Fibroblast of skin of right quadriceps (primary cell): ENCODE results near the gene CYP24A1.

Source experiments
- DNase-seq: peaks from one replicate; pipeline ENCODE4 v3.0.0-alpha.2; 2013

CYP24A1 gene

GRCh38 chr20:54201268-54201846 is 27.6 kb upstream of the CYP24A1 start:
- DNase-seq = no peak

DNA sequence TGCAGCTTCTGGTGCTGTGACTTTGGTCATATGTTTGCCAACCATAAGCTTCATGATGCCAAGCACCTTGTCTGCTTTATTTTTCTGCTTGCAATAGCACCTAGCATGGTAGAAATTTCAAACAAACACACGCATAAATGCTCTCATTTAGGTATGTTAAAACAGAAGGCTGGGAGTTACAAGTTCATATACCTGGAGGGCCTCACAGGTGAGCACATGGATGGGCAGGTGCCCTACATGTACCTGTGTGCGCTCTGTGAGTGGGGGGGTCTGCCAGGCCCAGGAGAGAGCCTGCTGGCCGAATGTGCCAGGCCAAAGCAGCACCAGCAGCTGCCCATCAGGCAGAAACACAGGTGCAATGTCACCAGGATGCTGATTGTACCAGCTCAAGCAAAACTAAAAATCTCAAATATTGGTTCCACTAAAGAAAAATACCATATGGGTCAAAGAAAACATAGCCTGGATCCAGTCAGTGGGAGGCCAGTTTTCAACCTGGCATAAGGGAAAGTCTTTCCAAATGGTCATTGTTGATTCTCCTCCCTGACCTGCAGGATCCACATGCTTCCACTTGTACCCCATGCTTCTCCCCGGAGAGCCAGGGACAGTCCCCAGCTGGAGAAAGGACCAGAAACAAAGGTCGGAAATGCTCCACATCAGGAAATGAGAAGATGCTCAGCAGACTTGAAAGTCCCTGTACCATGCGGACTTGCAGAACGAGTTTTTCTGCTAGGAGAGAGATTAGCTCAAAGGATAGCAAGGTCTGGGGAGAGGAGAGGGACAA is 26.9 kb upstream of the CYP24A1 start:
- DNase-seq = no peak

GRCh38 chr20:54199721-54200176 is 26.0 kb upstream of the CYP24A1 start:
- peak; percentile 70 for DNase-seq

- no peak for DNase-seq
Observed at GRCh38 chr20:54199283-54199682, 25.5 kb upstream of the CYP24A1 start.

DNA sequence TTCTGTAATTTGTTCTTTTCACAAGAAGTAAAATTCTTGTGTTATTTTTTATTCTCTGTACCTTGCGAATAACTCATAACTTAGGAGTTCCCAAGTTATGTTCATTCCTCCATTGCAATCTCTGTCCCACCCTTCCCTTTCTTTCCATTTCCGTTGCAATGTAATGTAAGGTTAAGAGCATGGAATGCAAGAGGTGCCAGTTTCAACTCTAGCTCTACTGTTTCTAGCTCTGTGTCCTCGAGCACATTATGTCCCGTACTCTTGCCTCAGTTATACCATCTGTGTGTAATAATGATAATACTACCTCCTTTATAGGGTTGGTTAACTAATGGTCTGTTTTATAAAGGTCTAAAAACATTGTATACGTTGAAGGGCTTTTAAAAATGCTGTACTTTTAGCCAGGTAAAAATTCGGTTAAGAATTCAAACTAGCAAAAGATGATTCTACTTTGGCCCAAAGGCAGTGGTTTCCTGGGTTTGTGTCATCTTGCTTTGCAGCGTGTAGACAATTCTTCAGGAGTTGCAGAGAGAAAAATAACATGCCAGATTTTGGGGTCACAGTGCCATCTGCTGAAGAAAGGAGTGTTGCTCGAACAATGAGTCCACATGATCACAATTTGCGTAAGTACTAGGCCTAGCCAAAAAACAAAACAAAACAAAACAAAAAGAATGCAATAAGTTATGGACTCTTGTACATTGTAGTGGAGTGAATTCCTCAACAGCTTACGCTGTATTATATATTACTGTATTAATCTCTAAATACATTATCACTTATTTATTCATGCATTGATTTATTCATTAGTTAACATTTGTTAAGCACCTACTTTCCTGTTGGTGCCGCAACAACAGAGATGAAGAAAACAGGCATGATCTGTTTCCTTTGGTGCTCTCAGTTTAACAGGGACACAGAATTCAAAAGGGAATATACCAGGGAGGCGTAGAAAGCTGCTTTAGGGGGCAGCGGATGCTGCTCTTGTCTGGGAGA is 24.1 kb upstream of the CYP24A1 start:
- peak; percentile 80 for DNase-seq

DNA sequence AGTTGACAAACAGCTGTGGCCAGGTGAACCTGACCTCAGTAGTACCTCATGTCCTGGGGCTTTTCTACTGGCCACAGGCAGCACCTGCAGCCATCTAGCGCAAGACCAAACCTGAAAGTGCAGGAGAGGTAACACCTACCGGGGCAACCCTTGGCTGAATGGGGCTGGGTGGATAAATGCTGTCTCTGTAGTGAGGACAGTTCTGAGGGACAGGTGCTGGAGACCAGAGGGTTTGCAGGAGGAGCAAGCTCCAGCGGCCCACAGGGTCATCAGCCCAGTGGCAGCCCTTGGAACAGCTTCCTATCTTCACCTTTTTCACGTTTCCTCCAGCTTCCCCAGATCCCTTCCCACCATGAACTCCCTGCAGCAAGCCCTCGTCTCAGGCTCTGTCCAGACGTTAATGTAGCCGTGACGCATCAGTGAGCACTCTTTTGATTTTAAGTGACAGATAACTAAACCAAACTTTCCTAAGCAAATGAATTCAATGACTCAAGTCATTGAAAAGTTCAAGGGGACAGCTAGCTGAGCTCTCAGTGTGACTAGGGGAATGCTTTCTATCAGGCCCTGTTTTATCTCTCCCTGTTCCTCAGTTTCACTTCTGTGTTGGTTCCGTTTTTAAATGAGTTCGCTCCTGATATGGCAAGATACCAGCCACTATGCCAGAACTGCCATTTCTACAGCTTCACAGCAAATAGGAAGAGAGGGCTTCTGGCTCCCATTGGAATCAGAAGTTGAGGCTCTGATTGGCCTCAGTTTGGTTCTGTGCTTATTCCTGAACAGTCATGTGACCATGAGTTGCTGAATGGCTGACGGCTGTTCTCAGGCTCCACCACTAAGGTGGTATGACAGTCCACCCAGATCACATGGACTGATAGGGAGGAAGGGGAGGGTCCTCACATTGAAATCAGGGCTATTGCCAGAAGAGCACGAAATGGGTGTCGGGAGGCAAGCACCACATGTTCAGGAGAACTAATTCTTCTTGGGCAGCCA is 22.0 kb upstream of the CYP24A1 start:
- no peak for DNase-seq

DNA sequence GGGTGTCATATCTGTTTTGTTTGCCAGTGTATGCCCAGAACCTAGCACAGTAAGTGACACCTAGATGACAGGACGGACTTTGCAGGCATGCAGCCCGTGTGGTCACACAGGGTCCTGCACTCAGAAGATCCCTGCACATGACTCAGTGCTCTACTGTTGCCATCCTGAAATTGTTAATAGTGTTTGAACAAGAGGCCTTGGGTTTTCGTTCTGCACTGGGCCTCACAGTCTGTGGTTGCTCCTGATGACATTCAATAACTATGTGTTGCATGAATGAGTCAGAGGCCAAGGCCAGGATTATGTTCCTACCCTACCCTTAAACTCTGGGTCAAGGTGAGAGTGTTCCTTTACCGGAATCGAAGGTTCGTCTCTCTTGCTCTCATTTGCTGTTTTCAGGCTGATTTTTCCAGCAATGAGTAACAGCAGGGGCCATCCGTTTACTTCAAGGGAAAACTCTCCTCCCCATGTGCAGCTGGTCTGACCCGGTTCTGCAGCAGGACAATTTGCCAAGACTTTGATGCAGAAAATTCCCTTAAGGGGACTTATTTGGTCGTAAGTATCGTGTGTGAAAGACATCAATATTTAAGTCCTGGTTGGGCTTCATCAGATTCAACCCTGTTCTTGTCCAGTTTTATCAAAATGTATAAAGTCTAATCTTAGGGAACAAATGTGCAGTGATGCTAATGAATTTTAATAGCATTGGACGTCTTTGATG is 21.1 kb upstream of the CYP24A1 start:
- DNase-seq = peak; percentile 36

GRCh38 chr20:54193817-54194216 is 20.0 kb upstream of the CYP24A1 start:
- DNase-seq = no peak

GRCh38 chr20:54190217-54190616 is 16.4 kb upstream of the CYP24A1 start:
- DNase-seq = peak; percentile 53

DNA sequence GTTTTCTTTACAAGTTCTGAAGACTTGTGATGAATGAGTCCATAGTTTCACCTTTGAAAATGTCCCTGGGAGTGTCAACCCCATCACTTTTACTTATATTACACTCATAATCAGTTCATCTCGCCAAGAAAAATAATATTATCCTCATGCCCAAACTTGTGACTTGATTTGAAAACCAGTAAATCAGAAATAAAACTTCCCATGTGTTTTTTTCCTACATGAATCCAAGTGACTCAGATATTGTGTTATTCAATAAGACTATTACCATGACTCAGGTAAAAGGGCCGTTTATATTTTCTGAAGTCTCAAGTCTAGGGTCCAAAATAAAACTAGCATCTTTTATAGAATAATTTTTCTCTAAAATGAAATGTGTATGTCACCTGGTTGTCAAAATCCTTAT is 15.8 kb upstream of the CYP24A1 start:
- no peak for DNase-seq

- peak; percentile 59 for DNase-seq
Observed at GRCh38 chr20:54188132-54188849, 14.5 kb upstream of the CYP24A1 start.

DNA sequence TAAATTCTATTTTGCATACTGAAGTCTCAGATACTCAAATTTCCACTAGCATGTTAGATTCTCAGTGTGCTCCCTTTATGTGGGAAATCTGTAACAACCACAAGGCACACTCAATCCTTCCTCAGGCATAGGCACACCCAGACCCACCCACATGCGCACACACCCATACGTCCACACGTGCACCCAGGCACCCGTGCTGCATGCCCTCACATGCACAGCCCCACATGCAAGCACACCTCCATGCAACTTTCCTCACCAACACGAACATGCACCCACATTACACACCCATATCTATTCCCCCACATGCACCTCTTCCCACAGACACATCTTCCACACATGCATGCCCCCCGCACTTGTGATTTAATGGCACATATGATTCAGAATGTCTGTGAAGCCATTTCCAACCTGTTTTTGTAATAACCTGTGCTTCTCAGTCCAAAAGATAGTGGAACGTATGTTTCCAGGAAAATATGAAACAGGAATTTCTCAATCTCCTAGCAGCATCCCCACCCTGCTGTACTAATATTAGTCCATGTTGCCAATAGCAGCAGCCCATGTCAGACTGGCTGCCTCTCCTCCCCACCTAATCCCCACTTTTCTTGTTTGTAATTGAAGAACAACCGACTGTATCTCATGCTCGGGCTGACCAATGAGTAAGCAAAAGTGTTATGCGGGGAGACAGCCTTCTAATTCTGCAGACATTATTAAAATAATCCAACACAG is 11.3 kb upstream of the CYP24A1 start:
- DNase-seq = no peak

DNA sequence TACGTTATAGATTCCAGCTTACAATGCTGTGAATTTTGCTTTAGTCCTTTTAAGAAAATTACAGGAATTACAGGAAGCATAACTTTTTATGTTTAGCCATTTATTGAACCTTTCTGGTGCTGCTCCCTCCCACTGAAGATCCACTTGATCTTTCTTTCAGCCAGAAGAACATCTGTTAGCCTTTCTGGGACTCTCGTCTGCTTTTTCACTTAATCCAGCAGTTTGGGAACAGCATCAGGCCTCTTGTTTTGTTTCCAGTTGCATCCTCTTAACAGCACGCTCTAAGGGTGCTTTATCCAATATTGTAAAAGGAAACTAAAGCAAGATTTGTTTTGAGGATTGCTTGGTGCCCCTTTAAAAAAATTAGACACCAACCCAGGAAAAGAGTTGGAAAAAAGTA is 10.3 kb upstream of the CYP24A1 start:
- no peak for DNase-seq

GRCh38 chr20:54180931-54181330 is 7.1 kb upstream of the CYP24A1 start:
- DNase-seq = no peak

GRCh38 chr20:54179946-54180345 is 6.2 kb upstream of the CYP24A1 start:
- no peak for DNase-seq

- no peak for DNase-seq
Observed at GRCh38 chr20:54178256-54178655, 4.5 kb upstream of the CYP24A1 start.

DNA sequence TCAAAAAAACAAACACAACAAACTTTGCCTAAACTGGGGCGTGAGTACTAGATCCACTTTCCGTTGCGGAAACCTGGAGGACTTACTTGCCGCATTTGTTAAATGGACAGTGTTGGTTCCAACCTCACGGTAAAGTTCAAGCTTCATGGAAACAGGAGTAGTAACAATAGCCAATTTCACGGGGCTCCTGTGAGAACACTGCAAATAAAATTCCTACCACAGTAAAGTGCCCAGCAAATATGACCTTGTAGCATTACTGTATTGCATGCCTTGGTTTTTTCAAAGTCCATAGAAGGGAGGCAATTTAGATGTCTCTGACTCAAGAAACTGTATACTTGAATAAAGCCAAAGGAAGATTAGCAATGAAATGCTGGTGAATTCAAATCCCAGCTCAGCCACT is 3.6 kb upstream of the CYP24A1 start:
- no peak for DNase-seq

DNA sequence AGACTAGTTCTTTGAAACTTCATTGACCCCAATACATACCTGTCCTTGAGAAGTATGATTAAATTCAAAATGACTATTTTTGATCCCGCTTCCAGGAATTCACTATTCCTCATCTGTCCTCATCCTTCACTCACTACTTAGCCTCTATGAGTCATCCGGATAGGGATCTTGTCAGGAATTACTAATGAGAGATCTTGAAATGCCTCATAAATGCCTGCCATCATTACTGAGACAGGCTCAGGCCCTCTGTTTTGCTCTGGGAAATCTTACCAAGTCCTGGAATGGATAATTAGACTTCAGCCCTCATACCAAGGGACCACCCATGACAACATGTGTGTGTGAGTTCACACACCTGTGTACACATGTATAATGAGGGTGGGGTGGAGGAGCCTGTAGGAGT is 2.8 kb upstream of the CYP24A1 start:
- DNase-seq = peak; percentile 75

DNA sequence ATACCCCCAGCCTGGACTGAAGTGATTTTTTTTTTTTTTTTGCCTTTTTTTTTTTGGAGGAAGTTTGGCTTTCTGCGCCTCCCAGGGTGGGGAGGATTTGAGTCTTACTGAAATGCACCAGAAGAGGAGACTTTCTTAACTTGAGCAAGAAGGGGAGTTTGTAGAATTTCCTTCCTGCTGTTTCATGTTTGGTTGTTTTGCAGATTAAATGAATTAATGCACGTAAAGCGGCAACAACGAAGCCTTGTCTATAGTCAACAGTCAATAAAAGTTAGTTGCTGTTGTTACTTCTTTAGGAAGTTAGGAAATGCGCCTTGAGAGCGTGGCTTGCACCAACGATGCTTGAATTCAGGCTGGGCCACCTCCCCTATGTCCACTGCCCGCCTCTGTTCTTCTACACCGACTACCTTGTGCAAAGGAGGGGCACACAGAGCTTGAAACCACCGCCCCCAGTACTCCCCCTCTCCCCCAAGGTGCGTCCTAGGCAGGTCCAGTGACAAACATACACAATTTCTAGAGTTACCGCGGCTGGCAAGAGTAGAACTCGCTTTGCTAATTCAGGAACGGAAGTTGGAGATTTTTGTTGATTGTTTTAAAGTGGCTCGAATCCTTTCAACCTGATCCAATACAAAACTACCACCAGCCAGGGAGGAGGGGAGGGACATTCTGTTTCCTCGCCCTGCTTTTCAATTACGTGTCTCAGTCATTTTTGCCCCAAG is 830 bp upstream of the CYP24A1 start:
- DNase-seq = no peak
